ENCODE results near the gene KAT6B.

KAT6B gene

GRCh38 chr10:74988832-74989561, 162.6 kb downstream of the KAT6B start:
- DNase-seq (ENCODE audit: low read depth) = no peak

GRCh38 chr10:74991435-74991834, 165.0 kb downstream of the KAT6B start:
- no peak for DNase-seq (ENCODE audit: low read depth)

- no peak for DNase-seq (ENCODE audit: low read depth)
These were observed 165.7 kb downstream of the KAT6B start for GRCh38 chr10:74992068-74992467.

DNA sequence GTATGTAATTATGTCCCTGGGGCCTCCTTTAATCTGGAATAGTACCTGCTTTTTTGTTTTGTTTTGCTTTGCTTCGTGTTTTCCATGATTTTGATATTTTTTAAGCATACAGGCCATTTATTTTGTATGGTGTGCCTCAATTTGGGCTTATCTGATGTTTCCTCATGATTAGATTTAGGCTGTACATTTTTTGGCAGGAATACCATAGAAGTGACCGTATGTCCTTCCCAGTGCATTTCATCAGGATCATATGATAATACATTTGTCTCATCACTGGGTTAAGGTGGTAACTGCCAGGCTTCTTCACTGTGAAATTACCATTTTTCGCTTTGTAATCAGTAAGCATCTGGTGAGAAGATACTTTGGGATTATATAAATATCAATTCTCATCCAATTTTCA, 167.2 kb downstream of the KAT6B start:
- DNase-seq (ENCODE audit: low read depth) = no peak

GRCh38 chr10:74994854-74995253, 168.5 kb downstream of the KAT6B start:
- no peak for DNase-seq (ENCODE audit: low read depth)

GRCh38 chr10:74995806-74996205, 169.4 kb downstream of the KAT6B start:
- no peak for DNase-seq (ENCODE audit: low read depth)

- no peak for DNase-seq (ENCODE audit: low read depth)
These were observed 170.8 kb downstream of the KAT6B start for GRCh38 chr10:74997163-74997562.

DNA sequence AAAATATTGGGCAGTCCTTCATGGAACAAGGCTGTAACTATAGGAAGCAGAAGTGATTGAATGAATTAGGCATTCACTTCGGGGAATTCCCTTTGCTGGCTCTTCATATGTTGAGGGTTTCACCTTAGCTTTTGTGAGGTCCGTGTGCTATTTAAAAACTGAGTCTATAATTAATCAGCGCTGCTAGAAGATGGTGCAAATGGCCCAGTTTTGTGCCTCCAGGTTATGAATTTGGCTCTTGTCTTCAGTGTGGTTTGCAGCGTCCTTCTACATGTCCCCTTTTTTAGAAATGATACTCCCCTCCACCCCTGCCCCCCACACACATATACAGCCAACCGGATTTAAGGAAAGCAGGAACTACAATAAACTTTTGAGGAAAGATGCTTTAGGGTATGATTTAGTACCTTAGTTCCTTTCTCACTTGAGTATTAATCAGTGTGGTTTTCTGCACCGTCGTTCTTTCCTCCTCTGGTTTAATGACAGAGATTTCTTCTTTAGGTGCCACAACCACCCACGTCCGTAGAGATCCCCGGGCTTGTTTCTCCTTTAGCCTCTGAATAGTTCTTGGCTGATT, 174.4 kb downstream of the KAT6B start:
- DNase-seq (ENCODE audit: low read depth) = no peak

GRCh38 chr10:75001715-75002350, 175.4 kb downstream of the KAT6B start:
- DNase-seq (ENCODE audit: low read depth) = no peak

GRCh38 chr10:75002351-75002725, 175.9 kb downstream of the KAT6B start:
- no peak for DNase-seq (ENCODE audit: low read depth)

DNA sequence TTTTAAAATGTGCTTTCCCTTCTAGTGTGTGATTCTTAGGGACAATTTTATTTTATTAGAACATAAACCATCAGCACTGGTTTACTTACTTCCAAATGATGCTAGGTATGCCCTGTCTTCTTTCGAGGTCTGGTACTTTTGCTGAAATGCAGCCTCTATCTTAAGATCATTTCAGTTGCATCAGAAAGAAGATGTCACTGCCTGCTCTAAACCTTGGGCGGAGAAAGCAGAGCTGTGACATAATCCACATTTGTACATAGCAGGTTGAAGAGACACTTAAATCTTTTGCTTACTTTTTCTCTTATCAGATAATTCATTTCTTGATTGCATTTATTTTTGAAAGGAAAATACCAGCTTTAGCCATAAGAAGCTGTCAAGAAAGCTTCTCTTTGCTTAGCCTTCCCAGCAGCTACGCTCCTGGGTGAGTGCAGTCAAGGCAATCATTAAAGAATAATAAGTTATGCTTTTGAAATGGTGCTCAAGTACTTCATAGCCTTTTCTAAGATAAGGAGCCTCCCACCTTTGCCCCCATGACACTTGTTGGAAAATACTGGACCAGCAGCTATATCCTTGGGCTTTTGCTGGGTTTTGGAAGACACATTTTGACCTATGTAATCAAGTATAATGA, 176.7 kb downstream of the KAT6B start:
- DNase-seq (ENCODE audit: low read depth) = no peak

DNA sequence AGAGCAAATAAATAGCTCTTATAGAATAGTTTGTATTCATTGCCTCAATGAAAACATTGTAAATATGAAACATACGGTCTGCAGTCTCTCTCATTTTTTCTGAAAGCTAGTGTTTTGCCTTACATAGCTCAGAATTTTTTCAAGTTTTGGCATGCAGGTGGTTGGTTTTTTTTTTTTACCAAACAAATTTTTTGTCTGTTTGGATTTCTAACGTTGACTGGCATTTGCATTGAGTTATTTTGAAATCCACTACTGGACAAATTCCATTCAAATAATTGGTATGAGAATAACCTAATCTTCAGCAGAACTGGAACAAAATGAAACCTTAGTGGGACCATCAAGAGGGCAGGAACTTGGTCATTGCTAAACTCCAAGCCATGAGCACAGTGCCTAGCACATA, 177.5 kb downstream of the KAT6B start:
- no peak for DNase-seq (ENCODE audit: low read depth)

DNA sequence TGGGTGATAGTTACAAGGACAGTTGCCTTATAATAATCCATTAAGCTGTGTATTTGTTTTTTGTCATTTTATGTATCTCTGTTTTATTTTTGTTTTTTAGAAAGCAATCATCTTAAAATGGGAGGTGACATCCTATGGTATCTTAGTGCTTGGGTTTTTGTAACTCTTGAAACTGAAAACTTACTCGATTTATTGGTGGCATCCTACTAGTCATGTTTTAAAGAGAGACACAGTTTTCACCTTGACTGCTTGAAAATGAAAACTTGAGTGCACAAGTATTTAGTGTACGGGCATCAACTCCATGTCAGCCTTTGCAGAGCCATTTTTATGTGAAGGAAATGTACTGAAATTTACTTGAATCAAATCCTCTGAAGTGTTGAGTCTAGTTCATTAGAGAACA, 181.2 kb downstream of the KAT6B start:
- DNase-seq (ENCODE audit: low read depth) = no peak

- no peak for DNase-seq (ENCODE audit: low read depth)
These were observed 182.6 kb downstream of the KAT6B start for GRCh38 chr10:75008952-75009351.

DNA sequence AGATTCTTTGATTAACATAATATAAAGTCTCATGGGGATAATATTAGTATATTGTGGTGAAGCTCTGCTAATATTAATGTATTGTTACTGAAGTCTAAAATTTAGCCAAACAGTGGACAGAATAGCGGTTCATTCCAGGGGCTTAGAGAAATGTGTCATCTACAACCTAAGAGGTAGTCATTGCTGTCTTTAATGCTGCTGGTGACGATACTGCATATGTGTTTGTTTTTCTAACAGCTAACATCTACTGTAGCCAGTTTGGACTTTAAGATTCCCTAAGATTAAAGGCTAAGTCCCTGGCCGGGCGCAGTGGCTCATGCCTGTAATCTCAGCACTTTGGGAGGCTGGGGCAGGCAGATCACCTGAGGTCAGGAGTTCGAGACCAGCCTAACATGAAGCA, 183.0 kb downstream of the KAT6B start:
- no peak for DNase-seq (ENCODE audit: low read depth)

DNA sequence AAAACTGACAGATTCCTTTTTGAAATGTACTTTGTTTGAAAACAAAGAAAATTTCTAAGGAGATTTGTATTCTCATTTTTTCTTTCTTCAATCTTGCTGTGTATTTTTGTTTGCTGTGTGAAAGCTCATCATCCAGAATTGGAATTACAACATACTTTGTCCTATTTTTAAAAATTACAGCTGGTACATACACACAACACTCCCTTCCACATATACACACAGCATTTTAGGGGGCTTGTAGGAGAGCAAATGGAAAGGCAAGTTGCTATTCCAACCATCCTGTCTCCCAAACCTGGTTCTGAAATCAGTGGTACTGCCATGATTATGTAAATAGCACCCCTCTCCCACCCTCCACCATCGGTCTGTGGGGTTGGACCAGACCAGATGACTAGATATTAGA, 184.0 kb downstream of the KAT6B start:
- no peak for DNase-seq (ENCODE audit: low read depth)

- no peak for DNase-seq (ENCODE audit: low read depth)
These were observed 184.8 kb downstream of the KAT6B start for GRCh38 chr10:75011221-75011620.

GRCh38 chr10:75012471-75012870, 186.1 kb downstream of the KAT6B start:
- DNase-seq (ENCODE audit: low read depth) = no peak

GRCh38 chr10:75013007-75013406, 186.6 kb downstream of the KAT6B start:
- DNase-seq (ENCODE audit: low read depth) = no peak

DNA sequence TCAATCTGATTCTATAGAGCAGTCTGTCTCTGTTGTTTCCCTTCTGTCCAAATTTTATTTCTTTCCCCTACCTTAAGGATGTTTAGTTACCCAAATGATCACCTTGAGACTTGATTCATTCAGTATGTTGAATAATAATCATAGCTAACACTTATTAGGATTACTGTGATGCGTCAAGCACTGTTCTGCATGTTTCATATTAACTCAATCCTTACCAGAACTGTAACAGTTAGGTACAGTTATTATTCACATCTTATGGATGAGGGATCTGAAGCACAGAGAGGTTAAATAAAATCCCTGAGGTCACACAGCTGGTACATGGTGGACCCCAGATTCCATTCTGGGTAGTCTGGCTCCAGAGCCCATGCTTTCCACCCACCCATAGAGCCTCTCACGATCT, 187.1 kb downstream of the KAT6B start:
- DNase-seq (ENCODE audit: low read depth) = no peak

- no peak for DNase-seq (ENCODE audit: low read depth)
These were observed 188.3 kb downstream of the KAT6B start for GRCh38 chr10:75014516-75015230.

- no peak for DNase-seq (ENCODE audit: low read depth)
These were observed 189.0 kb downstream of the KAT6B start for GRCh38 chr10:75015442-75015841.

GRCh38 chr10:75016325-75016724, 189.9 kb downstream of the KAT6B start:
- no peak for DNase-seq (ENCODE audit: low read depth)

All from GM04503 (cell line).